Kidney epithelial cell (primary cell): ENCODE data around the gene POFUT1. TPM values are rescaled to one million over a fixed set of nuclear protein-coding genes. Genes with fewer than 3 reads are reported as not detected.

ENCODE experiments used
- DNase-seq: peaks from one replicate; pipeline ENCODE4 v3.0.0-alpha.2; 2010; ENCODE audit warnings: low read depth
- H3K27me3 ChIP-seq: 2 replicates; pipeline ENCODE4 v1.6.0; 2011; ENCODE audit warnings: low read length; ENCODE audit not compliant: control insufficient read depth, insufficient read depth
- H3K36me3 ChIP-seq: 2 replicates; pipeline ENCODE4 v1.5.1; 2011; ENCODE audit warnings: low read length; ENCODE audit not compliant: control insufficient read depth, insufficient read depth
- H3K4me3 ChIP-seq: 2 replicates; pipeline ENCODE4 v1.5.1; 2011; ENCODE audit warnings: low read depth, mild to moderate bottlenecking, control low read depth, low read length
- CTCF ChIP-seq: IDR thresholded peaks from 2 replicates; pipeline ENCODE4 v1.5.1; 2011; ENCODE audit warnings: mild to moderate bottlenecking, moderate library complexity, low read length, control low read depth, inconsistent platforms; ENCODE audit not compliant: insufficient read depth, poor library complexity, severe bottlenecking
- total RNA-seq: library from RNA; depleted of rRNA; stranded (reverse); fragments of >200 nt; gene quantifications from 2 replicates; pipeline ENCODE4 v1.2.3, GENCODE V29; 2015

POFUT1 gene
- total RNA-seq, 1 donor from 2014 or later, result 44.3 TPM

- H3K27me3 ChIP-seq, result no peaks in the 10 kb centered on the region
- no peak overlapping the region for H3K4me3 ChIP-seq
- peaks cover 4% of the 10 kb centered on the region for H3K36me3 ChIP-seq
- TF ChIP-seq CTCF, result no peak
- DNase-seq, result no peak
These were observed 3.2 kb upstream of the POFUT1 start for GRCh38 chr20:32204205-32205109.

GRCh38 chr20:32205110-32205842 lies 2.4 kb upstream of the POFUT1 start:
- no peaks in the 10 kb centered on the region for H3K27me3 ChIP-seq
- H3K4me3 ChIP-seq, result no peak overlapping the region
- H3K36me3 ChIP-seq, result peaks cover 1% of the 10 kb centered on the region
- no peak for DNase-seq
- no peak for TF ChIP-seq CTCF

- no peak for TF ChIP-seq CTCF
- Histone ChIP-seq H3K27me3 (no peaks in the 10 kb centered on the region), H3K36me3 (peaks cover 1% of the 10 kb centered on the region), H3K4me3 (peak overlapping the region; percentile 100)
- no peak for DNase-seq
These were observed 1.6 kb upstream of the POFUT1 start for GRCh38 chr20:32205843-32206759.

GRCh38 chr20:32206760-32207625 lies 687 bp upstream of the POFUT1 start:
- H3K27me3 ChIP-seq, result no peaks in the 10 kb centered on the region
- no peak for DNase-seq

More at GRCh38 chr20:32206760-32207625, 687 bp upstream of the POFUT1 start:
- Histone ChIP-seq H3K36me3 (peaks cover 3% of the 10 kb centered on the region), H3K4me3 (peak overlapping the region; percentile 100)
- no peak for TF ChIP-seq CTCF
